GM12873 (cell line): ENCODE measurements around the gene ZSCAN20.

Experiments
- TF ChIP-seq, protein P1 (sequence below): IDR thresholded peaks from 2 replicates; pipeline ENCODE4 v1.5.1; 2012; ENCODE audit warnings: low read depth, mild to moderate bottlenecking, moderate library complexity, low read length, control low read depth; ENCODE audit not compliant: insufficient read depth; ENCODE audit errors: missing control alignments

ZSCAN20 gene

DNA sequence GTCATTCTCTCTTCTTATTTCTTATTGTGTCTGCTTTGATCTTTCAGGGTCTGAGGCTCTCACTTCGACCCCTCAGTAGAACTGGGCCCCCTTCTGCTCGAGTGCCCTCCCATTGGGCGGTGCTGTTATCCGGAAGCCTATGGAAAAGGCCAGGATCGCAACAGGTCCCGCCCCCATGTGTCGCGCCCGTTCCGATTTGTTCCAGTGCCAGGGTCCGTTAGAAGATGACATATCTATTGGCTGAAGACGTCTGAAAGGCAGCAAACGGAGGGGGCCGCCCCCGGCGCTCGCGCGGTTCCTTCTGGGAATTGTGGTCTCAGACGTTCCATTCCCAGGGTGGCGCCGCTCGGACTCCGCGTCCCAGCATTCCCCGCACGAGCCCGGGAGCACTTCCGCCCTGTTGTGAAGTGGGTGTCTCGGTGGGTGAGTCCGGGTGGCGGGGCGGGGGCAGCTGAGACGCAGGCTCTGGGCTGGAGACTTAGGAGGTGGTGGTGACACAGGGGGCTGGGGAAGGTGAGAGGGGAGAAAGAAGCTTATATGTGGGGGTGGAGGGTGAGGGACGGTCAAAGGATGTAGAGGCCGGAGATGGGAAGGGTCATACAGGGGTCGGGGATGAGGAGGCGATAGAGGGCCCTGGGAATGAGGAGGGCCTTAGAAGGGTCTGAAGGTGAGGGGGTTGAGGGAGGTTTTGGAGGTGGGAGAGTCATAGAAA is at the start of gene ZSCAN20:
Gene ZSCAN20, plus strand, starts transcription at position 377 of the 712 bp plus-strand sequence. CDS start 6,644 bp downstream, outside the sequence.
- TF ChIP-seq, protein P1, sequence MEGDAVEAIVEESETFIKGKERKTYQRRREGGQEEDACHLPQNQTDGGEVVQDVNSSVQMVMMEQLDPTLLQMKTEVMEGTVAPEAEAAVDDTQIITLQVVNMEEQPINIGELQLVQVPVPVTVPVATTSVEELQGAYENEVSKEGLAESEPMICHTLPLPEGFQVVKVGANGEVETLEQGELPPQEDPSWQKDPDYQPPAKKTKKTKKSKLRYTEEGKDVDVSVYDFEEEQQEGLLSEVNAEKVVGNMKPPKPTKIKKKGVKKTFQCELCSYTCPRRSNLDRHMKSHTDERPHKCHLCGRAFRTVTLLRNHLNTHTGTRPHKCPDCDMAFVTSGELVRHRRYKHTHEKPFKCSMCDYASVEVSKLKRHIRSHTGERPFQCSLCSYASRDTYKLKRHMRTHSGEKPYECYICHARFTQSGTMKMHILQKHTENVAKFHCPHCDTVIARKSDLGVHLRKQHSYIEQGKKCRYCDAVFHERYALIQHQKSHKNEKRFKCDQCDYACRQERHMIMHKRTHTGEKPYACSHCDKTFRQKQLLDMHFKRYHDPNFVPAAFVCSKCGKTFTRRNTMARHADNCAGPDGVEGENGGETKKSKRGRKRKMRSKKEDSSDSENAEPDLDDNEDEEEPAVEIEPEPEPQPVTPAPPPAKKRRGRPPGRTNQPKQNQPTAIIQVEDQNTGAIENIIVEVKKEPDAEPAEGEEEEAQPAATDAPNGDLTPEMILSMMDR, result no peak

DNA sequence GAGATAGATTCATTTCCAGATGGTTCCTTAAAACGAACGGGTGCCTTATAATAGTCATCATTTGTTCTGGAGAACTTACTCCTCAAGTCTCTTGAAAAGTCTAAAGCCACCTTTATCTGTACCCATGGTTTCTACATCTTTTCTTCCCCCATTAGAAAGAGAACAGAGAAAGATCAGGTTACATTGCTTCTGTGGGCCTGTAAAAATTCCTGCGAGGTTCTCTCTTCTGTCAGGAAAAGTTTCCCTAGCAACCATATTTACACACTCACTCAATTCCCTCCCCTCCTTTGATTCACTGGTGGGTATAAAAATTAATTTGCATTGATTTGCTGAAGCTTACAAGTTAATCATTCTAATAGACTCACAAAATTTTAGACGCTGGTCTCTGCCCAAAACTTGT is 48.2 kb upstream of the ZSCAN20 start:
- TF ChIP-seq, protein P1, result no peak

DNA sequence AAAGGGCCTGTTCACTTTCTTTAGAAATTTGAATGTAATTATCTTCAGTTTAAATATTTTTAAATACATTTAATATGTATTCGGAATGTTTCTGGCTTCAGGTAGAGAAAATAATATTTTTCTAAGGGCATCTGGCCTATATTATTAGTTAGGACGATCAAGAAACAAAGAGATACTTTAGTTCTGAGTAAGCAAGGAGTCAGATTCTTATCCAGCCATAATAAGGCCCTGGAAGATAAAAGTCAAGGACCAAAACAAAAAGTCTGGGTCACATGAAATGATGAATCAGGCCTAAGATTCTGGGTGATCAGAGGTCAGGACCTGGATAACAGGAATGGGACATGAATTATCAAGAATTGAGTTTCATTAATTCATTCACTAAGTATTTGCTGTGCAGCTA is 47.8 kb upstream of the ZSCAN20 start:
- TF ChIP-seq, protein P1, result no peak

DNA sequence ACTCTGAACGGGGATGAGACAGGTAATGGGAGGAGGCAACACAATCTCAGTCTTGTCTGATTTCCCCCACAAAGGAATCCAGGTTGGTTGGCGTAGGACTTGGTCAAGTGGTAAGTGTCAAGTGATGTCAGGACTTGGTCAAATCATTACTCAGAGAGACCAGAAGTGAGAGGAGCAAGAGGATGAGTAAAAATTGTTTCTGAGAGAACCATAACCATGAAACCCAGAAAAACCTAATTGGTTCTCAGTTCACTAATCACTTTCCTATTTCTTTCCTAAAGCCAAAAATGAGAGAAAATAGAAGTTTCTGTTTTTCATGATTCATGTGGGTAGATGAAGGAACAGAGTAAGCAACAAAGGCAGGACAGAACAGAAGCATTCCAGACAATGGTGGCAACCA is 46.5 kb upstream of the ZSCAN20 start:
- TF ChIP-seq, protein P1, result no peak

DNA sequence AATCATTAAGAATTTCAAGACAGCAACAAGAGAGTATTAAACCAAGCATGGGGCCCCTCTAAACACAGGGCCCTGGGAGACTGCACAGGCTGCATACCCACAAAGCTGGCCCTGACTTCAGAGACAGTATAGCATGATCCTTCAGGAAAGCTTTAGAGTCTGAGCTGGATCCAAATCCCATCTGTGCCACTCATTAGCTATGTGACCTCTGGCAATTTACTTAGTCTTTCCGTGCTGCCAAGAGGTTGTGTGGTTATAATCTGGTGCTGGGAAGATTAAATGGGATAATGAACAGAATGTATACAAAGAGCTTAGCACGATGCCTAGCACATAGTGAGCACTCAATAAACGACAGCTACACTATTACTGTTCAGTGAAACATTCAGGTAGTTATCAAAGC is 45.5 kb upstream of the ZSCAN20 start:
- TF ChIP-seq, protein P1, result no peak

DNA sequence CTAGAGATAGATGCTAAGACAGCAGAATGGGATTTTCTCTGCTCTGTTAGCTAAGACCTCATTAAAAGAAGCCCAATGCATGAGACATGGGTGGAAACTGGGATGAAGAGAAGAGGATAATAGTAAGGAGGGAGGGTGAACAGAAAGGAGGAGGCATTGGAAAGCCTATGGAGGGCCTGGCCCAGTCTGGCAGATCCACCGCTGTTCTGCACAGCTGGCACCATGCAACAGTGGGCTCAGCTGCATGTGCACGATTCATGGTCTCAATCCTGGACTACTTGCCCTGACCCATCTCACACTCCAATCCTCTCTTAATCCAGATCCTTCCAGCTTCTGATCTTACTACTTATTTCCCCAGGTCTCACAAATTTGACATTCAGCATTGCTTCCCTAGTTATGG is 43.8 kb upstream of the ZSCAN20 start:
- TF ChIP-seq, protein P1, result no peak

DNA sequence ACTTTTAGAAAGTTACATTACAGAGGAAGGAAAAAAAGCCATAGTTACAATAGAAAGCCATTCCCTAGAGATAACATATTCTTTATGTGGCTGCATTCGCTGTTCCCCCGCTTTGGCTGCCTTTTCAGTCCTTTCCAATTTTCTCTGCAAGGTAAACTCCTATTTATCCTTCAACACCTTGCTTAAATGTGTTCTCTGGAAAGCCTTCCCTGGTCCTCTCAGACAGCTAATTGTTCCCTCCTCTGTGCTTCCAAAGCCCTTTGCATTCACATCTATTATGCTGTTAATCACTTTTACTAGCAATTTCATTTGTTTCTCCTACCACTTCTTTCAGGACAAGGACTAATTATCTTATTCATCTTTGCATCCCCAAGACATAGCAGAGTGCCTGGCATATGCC is 43.1 kb upstream of the ZSCAN20 start:
- TF ChIP-seq, protein P1, result no peak
